ENCODE results near the gene CCL7. TPM values are rescaled to one million over a fixed set of nuclear protein-coding genes. Genes with fewer than 3 reads are reported as not detected.
A peak's percentile ranks its signal among the peaks of the same experiment; 100 is the strongest.

CCL7 gene
- total and polyA plus RNA-seq, 8 donors: not detected

DNA sequence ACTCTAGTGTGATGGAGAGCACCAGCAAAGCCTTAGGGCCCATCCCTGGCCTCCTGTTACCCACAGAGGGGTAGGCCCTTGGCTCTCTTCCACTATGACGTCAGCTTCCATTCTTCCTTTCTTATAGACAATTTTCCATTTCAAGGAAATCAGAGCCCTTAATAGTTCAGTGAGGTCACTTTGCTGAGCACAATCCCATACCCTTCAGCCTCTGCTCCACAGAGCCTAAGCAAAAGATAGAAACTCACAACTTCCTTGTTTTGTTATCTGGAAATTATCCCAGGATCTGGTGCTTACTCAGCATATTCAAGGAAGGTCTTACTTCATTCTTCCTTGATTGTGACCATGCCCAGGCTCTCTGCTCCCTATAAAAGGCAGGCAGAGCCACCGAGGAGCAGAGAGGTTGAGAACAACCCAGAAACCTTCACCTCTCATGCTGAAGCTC lies 49.0 kb downstream of the CCL7 start, which contains the start of gene CCL8:
Gene CCL8, plus strand, starts transcription at position 397 of the 445 bp plus-strand sequence. CDS start 67 bp downstream, outside the sequence.
- H3K36me3 ChIP-seq: no peaks in the 10 kb centered on the region
- H3K27me3 ChIP-seq: peaks cover 0 to 9% (median 0%) of the 10 kb centered on the region in 4 donors
- ATAC-seq (peak in 3 of 4 donors; percentile 22 to 68 (median 57)), DNase-seq (no peak), FAIRE-seq (no peak)
- intact Hi-C loops (cut with DNase I): no loop called here
- 33 to 54% methylated on average over 2 of the region's 2 CpGs for WGBS, 2 donors
- no peaks in the 10 kb centered on the region for H3K4me1 ChIP-seq
- no peak within 1 kb of the TSS for H3K27ac ChIP-seq
- no peak within 1 kb of the TSS for H3K4me3 ChIP-seq
- H3K9me3 ChIP-seq: no peaks in the 10 kb centered on the region
- TF ChIP-seq, protein P1, sequence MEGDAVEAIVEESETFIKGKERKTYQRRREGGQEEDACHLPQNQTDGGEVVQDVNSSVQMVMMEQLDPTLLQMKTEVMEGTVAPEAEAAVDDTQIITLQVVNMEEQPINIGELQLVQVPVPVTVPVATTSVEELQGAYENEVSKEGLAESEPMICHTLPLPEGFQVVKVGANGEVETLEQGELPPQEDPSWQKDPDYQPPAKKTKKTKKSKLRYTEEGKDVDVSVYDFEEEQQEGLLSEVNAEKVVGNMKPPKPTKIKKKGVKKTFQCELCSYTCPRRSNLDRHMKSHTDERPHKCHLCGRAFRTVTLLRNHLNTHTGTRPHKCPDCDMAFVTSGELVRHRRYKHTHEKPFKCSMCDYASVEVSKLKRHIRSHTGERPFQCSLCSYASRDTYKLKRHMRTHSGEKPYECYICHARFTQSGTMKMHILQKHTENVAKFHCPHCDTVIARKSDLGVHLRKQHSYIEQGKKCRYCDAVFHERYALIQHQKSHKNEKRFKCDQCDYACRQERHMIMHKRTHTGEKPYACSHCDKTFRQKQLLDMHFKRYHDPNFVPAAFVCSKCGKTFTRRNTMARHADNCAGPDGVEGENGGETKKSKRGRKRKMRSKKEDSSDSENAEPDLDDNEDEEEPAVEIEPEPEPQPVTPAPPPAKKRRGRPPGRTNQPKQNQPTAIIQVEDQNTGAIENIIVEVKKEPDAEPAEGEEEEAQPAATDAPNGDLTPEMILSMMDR (IDR thresholded peaks at IDR 0.05): no peak

Other genes starting within 250 kb of the CCL7 start
- 100 to 1,000 TPM in 2 of 6 donors, 10 to 100 TPM in 2, 1 to 10 TPM in 2; 5.6 to 145 (median 42.4) TPM for gene CCL2, start 14.9 kb upstream of the CCL7 start, total RNA-seq
- gene CCL2, start 14.9 kb upstream of the CCL7 start, polyA plus RNA-seq: 100 to 1,000 TPM in 1 of 2 donors, 10 to 100 TPM in 1; 97.1 to 293 TPM
- gene CCL11, start 15.5 kb downstream of the CCL7 start, total RNA-seq: 1 to 10 TPM in 1 of 6 donors, under 1 TPM in 2, not detected in 3; 0.43 to 1.7 (median 1.00) TPM
- 1 to 10 TPM; 1.1 to 4.0 TPM for gene CCL11, start 15.5 kb downstream of the CCL7 start, polyA plus RNA-seq
- gene CCL8, start 49.2 kb downstream of the CCL7 start, total RNA-seq: under 1 TPM in 2 of 6 donors, not detected in 4; 0.22 to 0.46 TPM
- under 1 TPM in 1 of 2 donors, not detected in 1; 0.12 TPM for gene CCL8, start 49.2 kb downstream of the CCL7 start, polyA plus RNA-seq
- gene CCL13, start 86.3 kb downstream of the CCL7 start, total RNA-seq: 1 to 10 TPM in 2 of 6 donors, under 1 TPM in 1, not detected in 3; 0.70 to 1.2 (median 1.0) TPM
- under 1 TPM; 0.31 to 0.84 TPM for gene CCL13, start 86.3 kb downstream of the CCL7 start, polyA plus RNA-seq
- gene CCL1, start 93.0 kb downstream of the CCL7 start, total RNA-seq: not detected
- gene CCL1, start 93.0 kb downstream of the CCL7 start, polyA plus RNA-seq: not detected

All from pancreas (tissue), 10 donors.